ENCODE measurements around the gene HOXD4. TPM values are rescaled to one million over a fixed set of nuclear protein-coding genes. Genes with fewer than 3 reads are reported as not detected.

HOXD4 gene
- total RNA-seq, 1 donor from 2014 or later: 12.4 TPM

- no peak for DNase-seq (ENCODE audit: extremely low read depth, low read depth, low spot score)
Measured at GRCh38 chr2:176139661-176140512, 11.5 kb upstream of the HOXD4 start.

GRCh38 chr2:176140513-176141317 lies 10.6 kb upstream of the HOXD4 start:
- no peak for DNase-seq (ENCODE audit: extremely low read depth, low read depth, low spot score)

GRCh38 chr2:176142281-176142680 lies 9.1 kb upstream of the HOXD4 start:
- DNase-seq (ENCODE audit: extremely low read depth, low read depth, low spot score): no peak

GRCh38 chr2:176145085-176145969 lies 6.0 kb upstream of the HOXD4 start:
- DNase-seq (ENCODE audit: extremely low read depth, low read depth, low spot score): no peak

GRCh38 chr2:176146101-176146500 lies 5.2 kb upstream of the HOXD4 start:
- no peak for DNase-seq (ENCODE audit: extremely low read depth, low read depth, low spot score)

- no peak for DNase-seq (ENCODE audit: extremely low read depth, low read depth, low spot score)
Measured at GRCh38 chr2:176146645-176147044, 4.7 kb upstream of the HOXD4 start.

GRCh38 chr2:176147210-176147799 lies 4.0 kb upstream of the HOXD4 start:
- no peak for DNase-seq (ENCODE audit: extremely low read depth, low read depth, low spot score)

GRCh38 chr2:176147800-176148496 lies 3.4 kb upstream of the HOXD4 start:
- no peak for DNase-seq (ENCODE audit: extremely low read depth, low read depth, low spot score)

GRCh38 chr2:176148751-176149421 lies 2.5 kb upstream of the HOXD4 start:
- DNase-seq (ENCODE audit: extremely low read depth, low read depth, low spot score): no peak

GRCh38 chr2:176149481-176149938 lies 1.8 kb upstream of the HOXD4 start:
- DNase-seq (ENCODE audit: extremely low read depth, low read depth, low spot score): no peak

- no peak for DNase-seq (ENCODE audit: extremely low read depth, low read depth, low spot score)
Measured at GRCh38 chr2:176149939-176150583, 1.3 kb upstream of the HOXD4 start.

GRCh38 chr2:176150584-176151441 lies 537 bp upstream of the HOXD4 start:
- DNase-seq (ENCODE audit: extremely low read depth, low read depth, low spot score): no peak

GRCh38 chr2:176152350-176153181 lies 1.2 kb downstream of the HOXD4 start:
- DNase-seq (ENCODE audit: extremely low read depth, low read depth, low spot score): no peak

GRCh38 chr2:176154576-176155252 lies 3.4 kb downstream of the HOXD4 start:
- DNase-seq (ENCODE audit: extremely low read depth, low read depth, low spot score): no peak

GRCh38 chr2:176155356-176156044 lies 4.2 kb downstream of the HOXD4 start:
- no peak for DNase-seq (ENCODE audit: extremely low read depth, low read depth, low spot score)

- no peak for DNase-seq (ENCODE audit: extremely low read depth, low read depth, low spot score)
Measured at GRCh38 chr2:176156301-176156806, 5.0 kb downstream of the HOXD4 start.

Data from glomerular endothelial cell (primary cell).